DOHH2 (cell line): Measurements from ENCODE around the gene DBI.

ENCODE experiments used
- H3F3A ChIP-seq: fragments of 200-600 bp; sonication (generic), shearing (Covaris generic); 2 replicates; pipeline ENCODE4 v1.6.0; 2016; ENCODE audit warnings: antibody characterized with exemption, mild to moderate bottlenecking; ENCODE audit not compliant: control insufficient read depth, insufficient read depth
- H3K27ac ChIP-seq: fragments of 200-600 bp; sonication (generic); 2 replicates; pipeline ENCODE4 v1.5.1; 2014; ENCODE audit warnings: low read depth, mild to moderate bottlenecking, low read length, moderate library complexity
- H3K27me3 ChIP-seq: fragments of 200-600 bp; sonication (generic); 2 replicates; pipeline ENCODE4 v1.6.1; 2014; ENCODE audit warnings: mild to moderate bottlenecking, low read length, mixed read lengths; ENCODE audit not compliant: control insufficient read depth
- H3K36me3 ChIP-seq: fragments of 200-600 bp; sonication (generic); 2 replicates; pipeline ENCODE4 v1.6.1; 2014; ENCODE audit warnings: mild to moderate bottlenecking, low read length, moderate library complexity, mixed read lengths; ENCODE audit not compliant: control insufficient read depth
- H3K4me1 ChIP-seq: fragments of 200-600 bp; sonication (generic); 2 replicates; pipeline ENCODE4 v1.6.1; 2014; ENCODE audit warnings: mild to moderate bottlenecking, low read length, mixed read lengths; ENCODE audit not compliant: control insufficient read depth
- H3K4me2 ChIP-seq: fragments of 200-600 bp; sonication (generic); 2 replicates; pipeline ENCODE4 v1.6.0; 2014; ENCODE audit warnings: mild to moderate bottlenecking, low read length, moderate library complexity
- H3K4me3 ChIP-seq: fragments of 200-600 bp; sonication (generic); 2 replicates; pipeline ENCODE4 v1.5.1; 2014; ENCODE audit warnings: mild to moderate bottlenecking, low read length, mixed read lengths
- H3K79me2 ChIP-seq: fragments of 200-600 bp; sonication (generic); 2 replicates; pipeline ENCODE4 v1.6.1; 2014; ENCODE audit warnings: mild to moderate bottlenecking, low read length, mixed read lengths; ENCODE audit not compliant: control insufficient read depth
- H3K9me2 ChIP-seq: fragments of 200-600 bp; sonication (generic); replicated peaks from 2 replicates; pipeline ENCODE4 v1.6.1; 2014; ENCODE audit warnings: mild to moderate bottlenecking, low read length, mixed read lengths; ENCODE audit not compliant: control insufficient read depth
- H3K9me3 ChIP-seq: fragments of 200-600 bp; sonication (generic); 2 replicates; pipeline ENCODE4 v1.6.1; 2014; ENCODE audit warnings: antibody characterized with exemption, low read length, mixed read lengths; ENCODE audit not compliant: control insufficient read depth, insufficient read depth
- H4K20me1 ChIP-seq: fragments of 200-600 bp; sonication (generic); 2 replicates; pipeline ENCODE4 v1.6.0; 2014; ENCODE audit warnings: low read depth, mild to moderate bottlenecking, antibody characterized with exemption, low read length, moderate library complexity; ENCODE audit not compliant: control insufficient read depth, insufficient read depth
- CTCF ChIP-seq: fragments of 200-600 bp; sonication (generic); IDR thresholded peaks from one replicate; pipeline ENCODE4 v1.5.1; 2014; ENCODE audit warnings: antibody characterized with exemption, mild to moderate bottlenecking, low read depth, low read length; ENCODE audit not compliant: poor library complexity, severe bottlenecking
- EZH2phosphoT487 ChIP-seq: fragments of 200-600 bp; sonication (generic); IDR thresholded peaks from 2 replicates; pipeline ENCODE4 v1.6.1; 2017; ENCODE audit warnings: borderline replicate concordance, mild to moderate bottlenecking, antibody characterized with exemption, low read length, moderate library complexity, mixed read lengths

Gene DBI

GRCh38 chr2:119360423-119360966, 6.3 kb upstream of the DBI start:
- no peak overlapping the region for H3K4me2 ChIP-seq
- no peaks in the 10 kb centered on the region for H3K27me3 ChIP-seq
- H3K27ac ChIP-seq, result no peak overlapping the region
- TF ChIP-seq EZH2phosphoT487, result no peak
- no peak for TF ChIP-seq CTCF
- H3K4me3 ChIP-seq, result no peak overlapping the region
- peaks cover 34% of the 10 kb centered on the region for H3K79me2 ChIP-seq
- H3K4me1 ChIP-seq, result peaks cover 65% of the 10 kb centered on the region
- peaks cover 5% of the 10 kb centered on the region; the same call in 1 of the 2 replicates for H3F3A ChIP-seq
- 0 out of 2 replicates have a peak, but pooled peaks cover 3% of the 10 kb centered on the region for H3K9me3 ChIP-seq
- H3K36me3 ChIP-seq, result peaks cover 4% of the 10 kb centered on the region
- no peaks in the 10 kb centered on the region for H4K20me1 ChIP-seq
- H3K9me2 ChIP-seq, result no peaks in the 10 kb centered on the region

GRCh38 chr2:119364798-119365197, 2.0 kb upstream of the DBI start:
- H3K27me3 ChIP-seq, result no peaks in the 10 kb centered on the region
- H3K79me2 ChIP-seq, result peaks cover 68% of the 10 kb centered on the region
- H4K20me1 ChIP-seq, result peaks cover 20% of the 10 kb centered on the region
- peak overlapping the region; percentile 86; the same call in 1 of the 2 replicates for H3K27ac ChIP-seq
- peaks cover 61% of the 10 kb centered on the region for H3K4me1 ChIP-seq
- peak overlapping the region; percentile 96 for H3K4me2 ChIP-seq
- peak overlapping the region; percentile 79 for H3K4me3 ChIP-seq
- no peaks in the 10 kb centered on the region for H3K9me3 ChIP-seq
- peaks cover 42% of the 10 kb centered on the region for H3K36me3 ChIP-seq
- no peak for TF ChIP-seq EZH2phosphoT487
- no peak for TF ChIP-seq CTCF
- no peaks in the 10 kb centered on the region for H3F3A ChIP-seq
- no peaks in the 10 kb centered on the region for H3K9me2 ChIP-seq

- no peaks in the 10 kb centered on the region for H3K9me3 ChIP-seq
- no peak for TF ChIP-seq CTCF
- peaks cover 48% of the 10 kb centered on the region for H3K36me3 ChIP-seq
- H3K9me2 ChIP-seq, result no peaks in the 10 kb centered on the region
- H4K20me1 ChIP-seq, result peaks cover 20% of the 10 kb centered on the region
- H3K4me3 ChIP-seq, result peak overlapping the region; percentile 79
- H3K27me3 ChIP-seq, result no peaks in the 10 kb centered on the region
- H3K4me2 ChIP-seq, result peak overlapping the region; percentile 96
- H3K4me1 ChIP-seq, result peaks cover 61% of the 10 kb centered on the region
- H3F3A ChIP-seq, result no peaks in the 10 kb centered on the region
- H3K27ac ChIP-seq, result peak overlapping the region; percentile 86
- peaks cover 72% of the 10 kb centered on the region for H3K79me2 ChIP-seq
Measured at GRCh38 chr2:119365436-119365835, 1.3 kb upstream of the DBI start.
